ENCODE results near the gene GNG4. TPM values are rescaled to one million over a fixed set of nuclear protein-coding genes. Genes with fewer than 3 reads are reported as not detected.
A peak's percentile ranks its signal among the peaks of the same experiment; 100 is the strongest.
"Not testable (repeated sequence)": the region's sequence is repeated elsewhere in the genome, so short reads cannot be mapped to it uniquely, and the experiment has no call there.

Gene GNG4
- total RNA-seq, 3 donors from 2014 or later = 0.15 to 2.9 TPM; not detected in 1

DNA sequence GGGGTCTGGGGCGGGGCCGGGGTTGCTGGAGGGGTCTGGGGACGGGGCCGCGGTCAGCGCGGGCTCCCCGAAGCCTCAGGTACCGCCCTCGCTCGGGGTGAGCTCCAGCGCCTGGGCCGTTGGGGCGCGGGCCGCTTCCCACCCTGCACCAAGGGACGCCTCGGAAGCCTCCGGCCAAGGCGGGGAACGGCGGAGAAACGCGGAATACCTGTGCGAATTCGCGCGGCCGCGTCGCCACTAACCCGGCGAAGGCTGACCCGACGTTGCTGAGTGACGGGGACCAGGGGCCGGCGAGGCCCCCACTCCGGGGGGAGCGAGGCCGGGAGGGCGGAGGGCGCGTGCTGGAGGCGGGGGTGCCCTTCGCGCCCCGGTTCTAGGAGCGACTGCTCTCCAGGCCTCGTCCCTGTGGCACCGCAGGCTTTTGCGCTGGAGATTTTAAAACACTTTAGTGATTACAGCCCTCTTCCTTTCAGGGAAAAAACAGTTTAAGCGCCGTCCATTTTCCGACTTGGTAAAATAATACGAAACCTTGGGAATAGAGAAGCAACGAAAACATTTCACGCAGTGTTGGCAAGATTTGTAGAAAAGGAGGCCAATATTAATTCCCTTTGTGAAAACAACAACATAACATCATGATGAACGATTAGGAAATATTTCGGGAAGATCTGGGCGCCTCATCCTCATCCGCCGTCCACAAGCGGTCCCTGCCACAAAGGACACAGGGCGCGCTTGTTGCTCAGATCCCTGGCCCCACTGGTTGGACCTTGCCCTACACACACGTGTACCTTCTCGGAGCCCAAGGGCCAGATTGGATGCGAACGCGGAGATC lies 971 bp upstream of the GNG4 start:
- DNase-seq (ENCODE audit: low spot score in 2 of 2) = no peak
- Histone ChIP-seq H3K4me3 (peak overlapping the region; percentile 38 to 67 (median 62)), H3K36me3 (no peaks in the 10 kb centered on the region), H3K9me3 (peaks cover 0 to 6% of the 10 kb centered on the region in 2 donors), H3K4me1 (no peaks in the 10 kb centered on the region), H3K27ac (no peak overlapping the region), H3K27me3 (peaks cover 0 to 21% of the 10 kb centered on the region in 2 donors)
- intact Hi-C loops (cut with DNase I; ENCODE audit: low total_unique reads) = no loop called here
- TF ChIP-seq, protein P1, sequence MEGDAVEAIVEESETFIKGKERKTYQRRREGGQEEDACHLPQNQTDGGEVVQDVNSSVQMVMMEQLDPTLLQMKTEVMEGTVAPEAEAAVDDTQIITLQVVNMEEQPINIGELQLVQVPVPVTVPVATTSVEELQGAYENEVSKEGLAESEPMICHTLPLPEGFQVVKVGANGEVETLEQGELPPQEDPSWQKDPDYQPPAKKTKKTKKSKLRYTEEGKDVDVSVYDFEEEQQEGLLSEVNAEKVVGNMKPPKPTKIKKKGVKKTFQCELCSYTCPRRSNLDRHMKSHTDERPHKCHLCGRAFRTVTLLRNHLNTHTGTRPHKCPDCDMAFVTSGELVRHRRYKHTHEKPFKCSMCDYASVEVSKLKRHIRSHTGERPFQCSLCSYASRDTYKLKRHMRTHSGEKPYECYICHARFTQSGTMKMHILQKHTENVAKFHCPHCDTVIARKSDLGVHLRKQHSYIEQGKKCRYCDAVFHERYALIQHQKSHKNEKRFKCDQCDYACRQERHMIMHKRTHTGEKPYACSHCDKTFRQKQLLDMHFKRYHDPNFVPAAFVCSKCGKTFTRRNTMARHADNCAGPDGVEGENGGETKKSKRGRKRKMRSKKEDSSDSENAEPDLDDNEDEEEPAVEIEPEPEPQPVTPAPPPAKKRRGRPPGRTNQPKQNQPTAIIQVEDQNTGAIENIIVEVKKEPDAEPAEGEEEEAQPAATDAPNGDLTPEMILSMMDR (IDR thresholded peaks at IDR 0.05) = no peak
- no peak for TF ChIP-seq POLR2A (IDR thresholded peaks at IDR 0.05)
- TF ChIP-seq POLR2AphosphoS5 (IDR thresholded peaks at IDR 0.05) = no peak

DNA sequence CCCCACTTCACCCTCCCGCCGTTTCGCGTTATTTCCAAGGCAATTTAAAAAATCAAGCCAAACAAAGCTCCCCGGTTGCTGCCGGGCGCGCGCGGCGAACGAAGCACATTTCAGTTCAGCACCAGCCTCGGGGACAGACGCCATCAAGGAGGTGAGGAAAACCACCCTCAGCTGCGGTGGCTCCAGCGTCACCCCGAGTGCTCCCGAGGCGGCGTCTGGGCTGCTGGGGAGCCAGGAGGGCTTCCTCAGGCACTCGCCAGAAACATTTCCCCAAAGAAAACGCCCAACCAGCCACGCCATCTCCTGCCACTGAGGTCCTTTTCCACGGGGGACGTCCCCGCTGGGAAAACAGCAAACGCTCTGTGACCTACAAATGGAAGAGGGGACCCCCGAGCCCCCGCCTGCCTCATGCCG lies 623 bp downstream of the GNG4 start:
- H3K4me1 ChIP-seq = no peaks in the 10 kb centered on the region
- H3K4me3 ChIP-seq = peak overlapping the region; percentile 38 to 67 (median 62)
- H3K36me3 ChIP-seq = no peaks in the 10 kb centered on the region
- peaks cover 0 to 21% of the 10 kb centered on the region in 2 donors for H3K27me3 ChIP-seq
- no peak overlapping the region for H3K27ac ChIP-seq
- peaks cover 0 to under 1% of the 10 kb centered on the region in 2 donors for H3K9me3 ChIP-seq
- DNase-seq (ENCODE audit: low spot score in 2 of 2) = peak; percentile 27 to 61
- TF ChIP-seq POLR2A (IDR thresholded peaks at IDR 0.05) (no peak), POLR2AphosphoS5 (IDR thresholded peaks at IDR 0.05) (no peak)
- TF ChIP-seq, protein P1 (IDR thresholded peaks at IDR 0.05) = no peak
- intact Hi-C loops (cut with DNase I; ENCODE audit: low total_unique reads) = no loop called here

DNA sequence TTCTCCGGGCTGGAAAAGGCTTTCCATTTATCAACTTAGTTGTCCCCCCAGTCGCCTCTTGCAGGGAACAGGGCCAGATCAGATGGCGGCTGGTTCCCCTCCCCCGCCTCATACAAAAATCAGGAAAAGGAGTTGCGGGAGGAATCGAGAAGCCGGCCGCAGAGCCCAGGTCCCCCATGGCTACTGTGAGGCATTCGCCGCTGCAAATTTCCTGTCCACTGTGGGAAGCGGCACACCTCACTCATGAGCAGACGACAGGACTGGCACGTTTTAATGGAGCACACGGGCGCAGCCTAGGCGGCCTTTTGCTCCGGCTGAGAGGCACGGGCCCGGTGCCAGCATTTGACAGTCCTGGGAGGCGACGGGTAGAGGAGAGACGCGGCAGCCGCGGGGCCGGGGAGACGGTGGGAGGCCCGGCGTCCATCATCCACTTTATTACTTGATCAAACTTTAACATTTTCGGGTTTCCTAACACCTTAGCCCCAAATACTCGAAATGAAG lies 1.1 kb downstream of the GNG4 start:
- no peak for DNase-seq (ENCODE audit: low spot score in 2 of 2)
- Histone ChIP-seq H3K27me3 (peaks cover 0 to 21% of the 10 kb centered on the region in 2 donors), H3K27ac (no peak overlapping the region), H3K4me3 (peak overlapping the region in 2 of 3 donors; percentile 62 to 67), H3K9me3 (no peaks in the 10 kb centered on the region), H3K36me3 (no peaks in the 10 kb centered on the region), H3K4me1 (no peaks in the 10 kb centered on the region)
- intact Hi-C loops (cut with DNase I; ENCODE audit: low total_unique reads) = no loop called here
- TF ChIP-seq, protein P1 (IDR thresholded peaks at IDR 0.05) = no peak
- no peak for TF ChIP-seq POLR2AphosphoS5 (IDR thresholded peaks at IDR 0.05)

DNA sequence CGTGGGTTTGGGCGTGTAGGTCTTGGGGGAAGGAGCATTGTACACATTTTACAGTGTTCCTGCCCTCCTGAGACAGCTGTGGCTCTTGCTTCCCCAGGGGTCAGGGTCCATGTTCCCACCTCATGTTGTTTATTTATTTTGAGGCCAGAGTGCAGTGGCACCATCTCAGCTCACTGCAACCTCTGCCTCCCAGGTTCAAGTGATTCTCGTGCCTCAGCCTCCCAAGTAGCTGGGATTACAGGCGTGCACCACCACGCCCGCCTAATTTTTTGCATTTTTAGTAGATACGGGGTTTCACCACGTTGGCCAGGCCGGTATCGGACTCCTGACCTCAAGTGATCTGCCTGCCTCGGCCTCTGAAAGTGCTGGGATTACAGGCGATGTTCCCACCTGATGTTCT lies 2.0 kb downstream of the GNG4 start:
- H3K4me1 ChIP-seq; H3K4me3 ChIP-seq; DNase-seq (ENCODE audit: low spot score in 2 of 2); H3K36me3 ChIP-seq; H3K9me3 ChIP-seq; intact Hi-C loops (cut with DNase I; ENCODE audit: low total_unique reads); H3K27ac ChIP-seq: not testable (repeated sequence)
- peaks cover 0 to 21% of the 10 kb centered on the region in 2 donors for H3K27me3 ChIP-seq

DNA sequence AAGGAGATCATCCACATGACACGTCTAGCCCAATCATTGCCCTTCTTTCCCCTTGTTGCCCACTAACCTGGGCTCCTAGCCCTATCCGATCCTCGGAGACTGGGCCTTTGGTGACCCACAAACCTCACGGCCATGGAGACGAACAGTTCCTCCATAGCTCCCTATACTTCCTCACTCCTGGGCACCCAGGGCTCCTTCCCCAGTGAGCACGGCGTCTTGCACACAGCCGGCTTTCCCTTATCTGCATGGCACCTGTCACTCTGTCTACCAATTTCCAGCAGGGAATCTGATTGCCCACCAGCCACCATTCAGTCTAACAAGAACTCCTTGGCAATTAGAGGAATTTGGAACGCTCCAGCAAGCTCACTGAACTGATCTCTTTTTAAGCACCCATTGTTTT lies 3.1 kb downstream of the GNG4 start:
- peaks cover 0 to 21% of the 10 kb centered on the region in 2 donors for H3K27me3 ChIP-seq
- intact Hi-C loops (cut with DNase I; ENCODE audit: low total_unique reads) = no loop called here
- H3K27ac ChIP-seq = no peak overlapping the region
- TF ChIP-seq, protein P1 (IDR thresholded peaks at IDR 0.05) = no peak
- no peak for TF ChIP-seq POLR2AphosphoS5 (IDR thresholded peaks at IDR 0.05)
- TF ChIP-seq POLR2A (IDR thresholded peaks at IDR 0.05) = no peak
- H3K36me3 ChIP-seq = no peaks in the 10 kb centered on the region
- no peaks in the 10 kb centered on the region for H3K9me3 ChIP-seq
- no peak for DNase-seq (ENCODE audit: low spot score in 2 of 2)
- no peaks in the 10 kb centered on the region for H3K4me1 ChIP-seq
- no peak overlapping the region for H3K4me3 ChIP-seq

All from breast epithelium (tissue), 4 donors.